ENCODE measurements around the gene FAM20A. TPM values are rescaled to one million over a fixed set of nuclear protein-coding genes. Genes with fewer than 3 reads are reported as not detected.
"Not testable (repeated sequence)": the region's sequence is repeated elsewhere in the genome, so short reads cannot be mapped to it uniquely, and the experiment has no call there.

FAM20A gene
- total RNA-seq, 2 donors from 2014 or later: not detected

- Mint-ChIP-seq H3K4me3 (no peak overlapping the region), H3K9me3 (peaks cover 4% of the 10 kb centered on the region), H3K27me3 (peaks cover 22% of the 10 kb centered on the region), H3K27ac (no peak overlapping the region), H3K36me3 (ENCODE audit: low read depth) (no peaks in the 10 kb centered on the region), H3K4me1 (no peaks in the 10 kb centered on the region)
- ATAC-seq (replicated peaks): no peak
Measured at GRCh38 chr17:68587847-68588246, 13.3 kb downstream of the FAM20A start.

- peaks cover 4% of the 10 kb centered on the region for H3K9me3 Mint-ChIP-seq
- H3K27me3 Mint-ChIP-seq: peaks cover 16% of the 10 kb centered on the region
Measured at GRCh38 chr17:68587026-68587425, 14.1 kb downstream of the FAM20A start.

GRCh38 chr17:68585643-68586042 is 15.5 kb downstream of the FAM20A start:
- Mint-ChIP-seq H3K9me3 (peaks cover 4% of the 10 kb centered on the region), H3K27ac (no peak overlapping the region), H3K27me3 (peaks cover 11% of the 10 kb centered on the region), H3K4me3 (no peak overlapping the region), H3K4me1 (no peaks in the 10 kb centered on the region), H3K36me3 (ENCODE audit: low read depth) (no peaks in the 10 kb centered on the region)
- no peak for ATAC-seq (replicated peaks)

More at GRCh38 chr17:68587026-68587425, 14.1 kb downstream of the FAM20A start:
- no peak overlapping the region for H3K27ac Mint-ChIP-seq
- ATAC-seq (replicated peaks): no peak
- H3K36me3 Mint-ChIP-seq (ENCODE audit: low read depth): no peaks in the 10 kb centered on the region
- H3K4me3 Mint-ChIP-seq: no peak overlapping the region
- H3K4me1 Mint-ChIP-seq: no peaks in the 10 kb centered on the region

GRCh38 chr17:68584581-68585303 is 16.4 kb downstream of the FAM20A start:
- H3K27me3 Mint-ChIP-seq: peaks cover 14% of the 10 kb centered on the region
- ATAC-seq (replicated peaks): no peak
- no peak overlapping the region for H3K4me3 Mint-ChIP-seq

GRCh38 chr17:68582867-68583266 is 18.3 kb downstream of the FAM20A start:
- H3K27me3 Mint-ChIP-seq: peaks cover 11% of the 10 kb centered on the region
- H3K4me3 Mint-ChIP-seq, H3K4me1 Mint-ChIP-seq: not testable (repeated sequence)

More at GRCh38 chr17:68584581-68585303, 16.4 kb downstream of the FAM20A start:
- Mint-ChIP-seq H3K9me3 (peaks cover 4% of the 10 kb centered on the region), H3K27ac (no peak overlapping the region), H3K4me1 (no peaks in the 10 kb centered on the region), H3K36me3 (ENCODE audit: low read depth) (no peaks in the 10 kb centered on the region)

GRCh38 chr17:68581863-68582645 is 19.1 kb downstream of the FAM20A start:
- Mint-ChIP-seq H3K4me1 (no peaks in the 10 kb centered on the region), H3K4me3 (no peak overlapping the region), H3K27me3 (peaks cover 11% of the 10 kb centered on the region), H3K36me3 (ENCODE audit: low read depth) (no peaks in the 10 kb centered on the region), H3K27ac (no peak overlapping the region), H3K9me3 (no peaks in the 10 kb centered on the region)
- no peak for ATAC-seq (replicated peaks)

More at GRCh38 chr17:68582867-68583266, 18.3 kb downstream of the FAM20A start:
- not testable (repeated sequence) for H3K9me3 Mint-ChIP-seq; H3K27ac Mint-ChIP-seq; ATAC-seq (replicated peaks); H3K36me3 Mint-ChIP-seq (ENCODE audit: low read depth)

- Mint-ChIP-seq H3K27me3 (peaks cover 11% of the 10 kb centered on the region), H3K4me3 (no peak overlapping the region), H3K36me3 (ENCODE audit: low read depth) (no peaks in the 10 kb centered on the region), H3K9me3 (no peaks in the 10 kb centered on the region), H3K4me1 (no peaks in the 10 kb centered on the region), H3K27ac (no peak overlapping the region)
- ATAC-seq (replicated peaks): no peak
Measured at GRCh38 chr17:68580236-68580770, 20.9 kb downstream of the FAM20A start.

- Mint-ChIP-seq H3K36me3 (ENCODE audit: low read depth) (no peaks in the 10 kb centered on the region), H3K9me3 (no peaks in the 10 kb centered on the region), H3K4me1 (no peaks in the 10 kb centered on the region), H3K27me3 (peaks cover 11% of the 10 kb centered on the region), H3K27ac (no peak overlapping the region), H3K4me3 (no peak overlapping the region)
- no peak for ATAC-seq (replicated peaks)
Measured at GRCh38 chr17:68579194-68579927, 21.8 kb downstream of the FAM20A start.

- H3K9me3 Mint-ChIP-seq: no peaks in the 10 kb centered on the region
- H3K4me3 Mint-ChIP-seq: no peak overlapping the region
- peaks cover 11% of the 10 kb centered on the region for H3K27me3 Mint-ChIP-seq
- H3K36me3 Mint-ChIP-seq (ENCODE audit: low read depth): no peaks in the 10 kb centered on the region
- no peaks in the 10 kb centered on the region for H3K4me1 Mint-ChIP-seq
- H3K27ac Mint-ChIP-seq: no peak overlapping the region
- ATAC-seq (replicated peaks): no peak
Measured at GRCh38 chr17:68578236-68578635, 22.9 kb downstream of the FAM20A start.

- Mint-ChIP-seq H3K36me3 (ENCODE audit: low read depth) (no peaks in the 10 kb centered on the region), H3K4me1 (no peaks in the 10 kb centered on the region), H3K9me3 (no peaks in the 10 kb centered on the region), H3K27ac (no peak overlapping the region), H3K27me3 (peaks cover 11% of the 10 kb centered on the region), H3K4me3 (no peak overlapping the region)
- no peak for ATAC-seq (replicated peaks)
Measured at GRCh38 chr17:68577497-68577821, 23.7 kb downstream of the FAM20A start.

GRCh38 chr17:68576811-68577496 is 24.2 kb downstream of the FAM20A start:
- Mint-ChIP-seq H3K27me3 (peaks cover 9% of the 10 kb centered on the region), H3K4me1 (no peaks in the 10 kb centered on the region), H3K27ac (no peak overlapping the region), H3K9me3 (no peaks in the 10 kb centered on the region), H3K4me3 (no peak overlapping the region), H3K36me3 (ENCODE audit: low read depth) (no peaks in the 10 kb centered on the region)
- ATAC-seq (replicated peaks): no peak

GRCh38 chr17:68576137-68576536 is 25.0 kb downstream of the FAM20A start:
- Mint-ChIP-seq H3K4me1 (no peaks in the 10 kb centered on the region), H3K9me3 (no peaks in the 10 kb centered on the region), H3K27me3 (peaks cover 7% of the 10 kb centered on the region), H3K27ac (no peak overlapping the region), H3K4me3 (no peak overlapping the region), H3K36me3 (ENCODE audit: low read depth) (no peaks in the 10 kb centered on the region)
- no peak for ATAC-seq (replicated peaks)

- Mint-ChIP-seq H3K4me1 (no peaks in the 10 kb centered on the region), H3K4me3 (no peak overlapping the region), H3K36me3 (ENCODE audit: low read depth) (no peaks in the 10 kb centered on the region), H3K9me3 (no peaks in the 10 kb centered on the region), H3K27me3 (no peaks in the 10 kb centered on the region), H3K27ac (no peak overlapping the region)
- no peak for ATAC-seq (replicated peaks)
Measured at GRCh38 chr17:68573338-68573737, 27.8 kb downstream of the FAM20A start.

All from activated T-helper 17 cell treated with anti-CD3 and anti-CD28 coated beads, Interleukin-2, amount 50 U/mL, for 72 hours (primary cell).